AG09309 (cell line): Measurements from ENCODE around the gene ADARB1.
"Not testable (repeated sequence)": the region's sequence is repeated elsewhere in the genome, so short reads cannot be mapped to it uniquely, and the experiment has no call there.

Experiments used
- DNase-seq: peaks from one replicate; pipeline ENCODE4 v3.0.0-alpha.2; 2010; ENCODE audit warnings: low read depth
- H3K4me3 ChIP-seq: 2 replicates; pipeline ENCODE4 v1.5.1; 2011; ENCODE audit warnings: mild to moderate bottlenecking, low read depth, low read length, moderate library complexity; ENCODE audit not compliant: control insufficient read depth
- CTCF ChIP-seq: IDR thresholded peaks from 2 replicates; pipeline ENCODE4 v1.5.1; 2011; ENCODE audit warnings: mild to moderate bottlenecking, low read depth, low read length, inconsistent platforms; ENCODE audit not compliant: insufficient read depth, control insufficient read depth; ENCODE audit errors: missing control alignments

ADARB1 gene

DNA sequence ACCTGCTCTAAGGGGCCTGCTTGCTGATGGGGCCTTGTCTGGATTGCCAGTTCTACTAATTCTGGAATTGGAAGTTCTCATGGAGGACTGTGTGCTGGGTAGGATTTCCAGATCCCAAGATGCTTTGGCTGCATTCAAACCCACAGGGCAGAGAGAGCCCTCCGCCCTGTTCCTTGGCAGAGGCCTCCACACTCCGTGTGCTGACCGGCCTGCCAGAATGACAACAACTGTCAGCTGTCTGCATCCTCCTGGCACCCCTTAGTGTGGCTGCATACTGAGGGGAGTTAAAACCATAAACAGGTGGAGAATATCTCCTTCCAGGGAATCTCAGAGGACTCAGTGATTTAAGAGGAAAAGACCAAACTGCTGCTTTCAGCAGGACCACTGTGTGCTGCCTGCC is 60.7 kb downstream of the ADARB1 start:
- no peak for DNase-seq
- TF ChIP-seq CTCF, result no peak
- no peak overlapping the region for H3K4me3 ChIP-seq

DNA sequence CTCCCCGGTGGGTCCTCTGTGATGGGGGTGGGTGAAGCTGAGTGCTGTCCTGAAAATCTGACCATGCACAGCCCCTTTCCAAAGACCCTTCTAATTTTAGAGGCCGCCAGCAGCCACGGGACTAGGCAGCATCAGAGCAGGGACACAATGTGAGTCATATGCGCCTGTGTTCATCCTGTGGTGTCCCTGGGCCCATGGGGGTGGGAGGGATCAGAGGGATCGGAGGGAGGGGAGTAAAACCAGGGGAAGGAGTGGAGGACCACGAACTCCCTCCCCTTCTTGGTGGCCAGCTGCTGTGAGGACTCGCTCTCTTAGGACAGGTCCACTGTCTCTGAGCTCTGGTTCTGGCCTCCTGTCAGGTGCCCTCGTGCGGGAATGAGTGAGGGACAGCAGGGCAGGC is 61.5 kb downstream of the ADARB1 start:
- DNase-seq, result no peak
- no peak for TF ChIP-seq CTCF
- H3K4me3 ChIP-seq, result no peak overlapping the region

DNA sequence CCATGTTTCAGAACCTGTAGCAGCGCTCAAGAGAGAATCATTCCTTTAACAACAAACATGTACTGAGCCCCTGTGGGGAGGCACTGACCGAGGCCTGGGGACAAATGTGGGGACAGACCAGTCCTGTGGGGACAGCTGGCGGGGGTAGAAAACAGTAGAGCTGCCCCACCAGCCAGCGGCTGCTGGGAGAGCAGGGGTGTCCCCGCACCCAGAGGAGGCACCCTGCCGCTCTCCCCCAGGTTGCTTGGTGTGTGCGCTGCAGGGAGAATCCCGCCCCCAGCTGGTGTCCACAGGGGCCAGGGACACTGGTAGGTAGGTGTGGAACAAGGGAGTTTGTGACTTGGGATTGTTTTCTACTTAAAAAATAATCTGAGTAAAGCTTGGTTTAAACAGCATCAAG is 62.1 kb downstream of the ADARB1 start:
- DNase-seq, result no peak
- H3K4me3 ChIP-seq, result no peak overlapping the region
- TF ChIP-seq CTCF, result no peak

DNA sequence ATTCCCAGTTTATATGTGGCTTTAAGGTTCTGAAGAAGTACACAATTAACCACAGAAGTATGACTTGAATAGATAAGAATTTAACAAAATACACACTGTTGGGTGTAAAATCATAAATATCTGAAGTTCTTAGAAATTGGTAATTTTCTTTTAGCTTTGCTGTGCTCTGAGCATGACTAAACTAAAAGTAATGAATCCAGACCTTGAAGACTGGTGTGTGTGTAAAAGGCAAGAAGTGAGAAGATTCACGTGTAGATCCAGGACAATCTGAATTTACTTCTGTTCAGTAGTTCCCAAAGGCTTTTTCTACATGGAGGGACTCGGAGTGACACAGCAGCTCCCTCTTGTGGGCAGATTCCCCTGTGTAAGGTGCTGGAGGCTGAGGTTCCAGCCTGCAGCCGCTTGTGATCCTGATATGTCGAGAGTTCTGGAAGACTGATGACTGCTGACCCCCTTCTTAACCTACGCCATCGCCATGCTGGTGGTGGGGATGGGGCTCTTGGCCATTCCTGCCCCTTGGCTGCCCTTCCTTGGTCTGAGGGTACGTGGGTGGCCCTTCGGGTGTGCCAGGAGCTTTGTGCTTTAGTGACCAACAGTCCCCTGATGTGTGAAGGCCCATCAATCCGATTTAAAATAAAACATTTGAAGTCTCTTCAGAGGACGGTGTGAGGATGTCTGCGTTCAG is 62.7 kb downstream of the ADARB1 start:
- TF ChIP-seq CTCF, result peak; percentile 92
- no peak for DNase-seq
- H3K4me3 ChIP-seq, result no peak overlapping the region

GRCh38 chr21:45137612-45137937 is 63.2 kb downstream of the ADARB1 start:
- no peak for TF ChIP-seq CTCF
- no peak for DNase-seq
- no peak overlapping the region for H3K4me3 ChIP-seq

DNA sequence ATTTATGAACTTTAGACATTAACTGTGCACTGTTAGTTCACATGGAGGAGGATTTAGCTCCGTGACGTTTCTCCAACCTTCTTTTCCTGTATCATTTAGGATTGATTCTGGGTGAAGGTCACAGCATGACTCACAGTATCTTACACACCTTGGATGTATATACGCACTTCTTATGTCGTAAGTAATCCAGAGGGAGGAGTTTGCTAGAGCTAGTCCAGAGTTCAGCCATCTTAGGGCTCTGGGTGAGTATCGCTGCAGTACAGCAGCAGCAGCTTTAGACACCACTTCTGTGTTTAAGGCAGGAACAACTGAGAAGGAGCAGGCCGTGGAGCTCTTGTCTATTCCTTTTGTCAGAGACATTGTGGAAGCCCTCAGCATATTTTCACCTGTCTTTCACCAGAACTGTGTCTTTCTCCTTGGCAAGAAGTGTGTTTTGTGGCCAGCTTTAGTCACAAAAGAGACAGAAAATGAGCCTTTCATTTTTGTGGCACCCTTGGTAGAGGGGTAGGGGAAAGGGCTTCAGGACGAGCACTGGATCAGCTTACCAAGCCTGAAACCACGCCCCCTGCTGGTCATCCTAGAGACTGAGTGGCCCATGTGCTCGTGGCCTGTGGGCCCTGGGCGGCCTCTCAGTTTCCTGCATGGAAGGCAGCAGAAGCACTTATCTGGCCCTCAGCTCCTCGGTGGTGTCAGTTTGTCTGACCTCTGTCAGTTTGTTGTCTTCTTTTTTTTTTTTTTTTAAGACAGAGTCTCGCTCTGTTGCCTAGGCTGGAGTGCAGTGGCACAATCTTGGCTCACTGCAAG is 64.0 kb downstream of the ADARB1 start:
- no peak overlapping the region for H3K4me3 ChIP-seq
- DNase-seq, result no peak
- peak; percentile 81 for TF ChIP-seq CTCF

DNA sequence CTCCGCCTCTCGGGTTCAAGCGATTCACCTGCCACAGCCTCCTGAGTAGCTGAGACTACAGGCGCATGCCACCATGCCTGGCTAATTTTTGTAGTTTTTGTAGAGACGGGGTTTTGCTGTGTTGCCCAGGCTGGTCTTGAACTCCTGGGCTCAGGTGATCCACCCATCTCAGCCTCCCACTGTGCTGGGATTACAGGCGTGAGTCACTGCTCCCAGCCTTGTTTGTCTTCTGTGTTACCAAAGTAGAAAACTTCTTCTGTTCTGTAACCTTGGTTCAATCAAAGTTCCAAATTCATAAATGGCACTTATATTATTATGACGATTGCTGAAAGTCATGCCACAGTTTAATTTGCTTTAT is 64.6 kb downstream of the ADARB1 start:
- not testable (repeated sequence) for DNase-seq, H3K4me3 ChIP-seq
